DMS 273 (cell line): Measurements from ENCODE around the gene GLIPR1L2.

Experiments used
- DNase-seq: peaks from one replicate; lab custom pipeline; 2025; ENCODE audit not compliant: unreplicated experiment; lab: John Stamatoyannopoulos, UW

Gene GLIPR1L2

DNA sequence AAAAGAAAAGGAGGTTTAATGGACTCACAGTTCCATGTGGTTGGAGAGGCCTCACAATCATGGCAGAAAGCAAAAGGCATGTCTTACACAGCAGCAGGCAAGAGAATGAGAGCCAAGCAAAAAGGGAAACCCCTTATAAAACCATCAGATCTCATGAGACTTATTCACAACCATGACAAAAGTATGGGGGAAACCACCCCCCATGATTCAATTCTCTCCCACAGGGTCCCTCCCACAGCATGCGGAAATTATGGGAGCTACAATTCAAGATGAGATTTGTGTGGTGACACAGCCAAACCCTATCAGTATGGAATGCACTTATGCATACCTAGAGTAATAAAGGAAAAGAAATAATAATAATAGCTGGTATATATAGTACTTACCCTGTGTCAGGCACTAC is 85.2 kb downstream of the GLIPR1L2 start:
- DNase-seq, result no peak

DNA sequence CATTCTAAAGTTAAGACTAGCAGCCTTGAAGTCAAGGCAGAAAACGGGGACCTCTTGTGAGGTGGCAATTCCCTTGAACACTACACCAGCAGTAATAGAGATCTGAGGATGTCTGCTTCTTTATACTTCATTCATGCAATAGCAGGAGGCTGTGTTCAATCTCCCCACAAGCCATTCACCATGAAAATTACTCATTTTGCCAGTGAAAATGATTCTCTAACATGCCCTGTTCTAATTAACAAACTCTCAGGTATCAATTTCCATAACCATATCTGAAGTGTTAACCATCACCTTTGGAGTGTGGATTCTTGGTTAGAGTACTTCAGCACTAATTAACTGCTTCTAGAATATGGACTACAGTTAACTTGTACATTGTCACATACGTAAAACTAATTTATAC is 86.2 kb downstream of the GLIPR1L2 start:
- no peak for DNase-seq

- DNase-seq, result no peak
These were observed 87.4 kb downstream of the GLIPR1L2 start for GRCh38 chr12:75478116-75478794.

DNA sequence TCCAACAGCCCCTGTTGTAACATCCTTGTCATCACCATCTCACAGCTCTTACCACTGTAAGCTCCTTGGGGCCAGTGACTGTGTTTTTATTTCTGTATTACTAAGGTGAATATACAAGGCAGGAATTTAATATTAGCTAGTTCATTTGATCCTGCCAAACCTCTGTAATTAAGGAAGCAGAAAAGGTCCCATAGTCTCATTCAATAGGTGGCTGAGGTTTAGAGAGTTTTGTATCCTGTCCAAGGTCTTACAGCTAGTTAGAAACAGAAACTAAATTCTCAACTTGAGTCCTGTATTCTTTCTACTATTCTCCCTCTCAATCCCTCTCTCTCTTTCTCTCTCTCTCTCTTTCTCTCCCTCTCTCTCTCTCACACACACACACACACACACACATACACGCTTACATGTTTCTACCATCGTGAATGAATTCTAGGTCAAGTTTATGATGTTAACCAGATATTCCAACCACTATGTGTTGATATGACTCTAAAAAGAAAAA is 89.1 kb downstream of the GLIPR1L2 start:
- DNase-seq, result no peak

DNA sequence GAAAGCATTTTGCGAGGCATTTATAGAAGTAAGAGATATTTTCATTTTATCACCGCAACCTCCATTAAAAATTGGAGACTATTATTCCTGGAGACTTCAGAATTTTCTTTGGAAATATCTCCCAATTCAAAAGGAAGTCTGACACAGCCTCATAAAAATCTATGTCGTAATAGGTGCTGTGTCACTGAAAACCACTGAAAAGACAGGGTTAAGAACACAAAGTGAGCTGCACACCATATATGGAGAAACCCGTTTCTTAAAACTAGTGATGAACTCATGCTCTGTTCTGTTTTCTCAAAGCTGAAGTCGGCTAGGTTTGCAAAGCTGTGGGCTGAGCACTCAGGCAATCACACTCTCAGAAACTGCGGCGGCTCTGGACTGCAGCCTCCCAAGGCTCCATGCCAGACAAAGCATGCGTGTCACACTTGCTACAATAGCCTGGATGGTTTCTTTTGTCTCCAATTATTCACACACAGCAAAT is 89.6 kb downstream of the GLIPR1L2 start, which contains the start of gene GLIPR1:
TSS of gene GLIPR1 (plus strand) at position 287 of the 481 bp plus-strand sequence. CDS start at position 413, 126 bp downstream.
- no peak for DNase-seq

DNA sequence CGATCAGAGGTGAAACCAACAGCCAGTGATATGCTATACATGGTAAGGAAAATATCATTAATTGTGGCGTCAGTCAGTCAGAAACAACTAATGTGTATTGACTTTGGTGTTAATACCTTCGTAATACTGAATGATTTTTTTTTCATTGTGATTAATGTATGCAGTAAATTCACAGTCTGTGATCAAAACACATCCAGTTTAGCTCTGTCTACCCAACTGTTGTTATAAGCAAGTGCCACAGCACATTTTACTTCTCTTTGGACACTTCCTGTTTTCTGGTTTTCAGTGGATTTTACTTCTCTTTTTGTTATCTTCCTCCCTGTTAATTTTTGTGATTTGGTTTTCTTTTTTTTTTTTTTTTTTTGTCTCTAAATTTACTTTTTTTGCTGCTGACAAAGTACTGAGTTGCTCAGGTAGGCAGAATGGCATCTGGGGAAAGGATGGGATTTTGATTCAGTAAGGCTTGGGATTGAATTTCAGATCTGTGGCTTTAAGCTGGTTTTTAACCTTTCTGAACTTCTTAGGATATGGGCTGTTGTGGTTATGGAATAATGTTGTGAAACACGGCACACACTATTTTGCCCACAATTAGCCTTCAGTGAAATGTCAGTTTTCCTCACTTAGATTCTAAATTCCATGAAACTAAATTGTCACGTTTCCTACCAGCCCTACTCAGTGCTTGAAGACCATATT is 90.3 kb downstream of the GLIPR1L2 start:
- DNase-seq, result no peak

- no peak for DNase-seq
These were observed 90.9 kb downstream of the GLIPR1L2 start for GRCh38 chr12:75481774-75482173.
